Progenitor cell of endocrine pancreas (in vitro differentiated cells): ENCODE data around the gene TNFRSF14. TPM values are rescaled to one million over a fixed set of nuclear protein-coding genes. Genes with fewer than 3 reads are reported as not detected.

ENCODE experiments used
- DNase-seq: peaks from one replicate; pipeline ENCODE4 v3.0.0; 2021; ENCODE audit warnings: low spot score; ENCODE audit not compliant: unreplicated experiment
- H3K27ac Mint-ChIP-seq: 2 replicates; pipeline ENCODE4 v1.8.0; 2021; ENCODE audit warnings: mild to moderate bottlenecking, moderate library complexity, mixed read lengths
- H3K27me3 Mint-ChIP-seq: 2 replicates; pipeline ENCODE4 v1.8.0; 2021; ENCODE audit warnings: mixed read lengths
- H3K36me3 Mint-ChIP-seq: 2 replicates; pipeline ENCODE4 v1.8.0; 2022; ENCODE audit warnings: mixed read lengths; ENCODE audit not compliant: insufficient read depth
- H3K4me1 Mint-ChIP-seq: 2 replicates; pipeline ENCODE4 v1.8.0; 2021; ENCODE audit warnings: low read depth, mixed read lengths
- H3K4me3 Mint-ChIP-seq: 2 replicates; pipeline ENCODE4 v1.8.0; 2021; ENCODE audit warnings: low read depth, mild to moderate bottlenecking, moderate library complexity, mixed read lengths
- H3K9me3 Mint-ChIP-seq: 2 replicates; pipeline ENCODE4 v1.8.0; 2021; ENCODE audit warnings: low read depth, mixed read lengths
- CTCF ChIP-seq: fragments of 200-600 bp; sonication (generic); IDR thresholded peaks from one replicate; pipeline ENCODE4 v1.5.0; 2021; ENCODE audit warnings: antibody characterized with exemption, mild to moderate bottlenecking; ENCODE audit not compliant: unreplicated experiment
- total RNA-seq: library from RNA; stranded (reverse); gene quantifications from 2 replicates; pipeline ENCODE4 v1.2.1, GENCODE V29; 2021

TNFRSF14 gene
- total RNA-seq, 1 donor from 2014 or later, result 0.41 TPM

DNA sequence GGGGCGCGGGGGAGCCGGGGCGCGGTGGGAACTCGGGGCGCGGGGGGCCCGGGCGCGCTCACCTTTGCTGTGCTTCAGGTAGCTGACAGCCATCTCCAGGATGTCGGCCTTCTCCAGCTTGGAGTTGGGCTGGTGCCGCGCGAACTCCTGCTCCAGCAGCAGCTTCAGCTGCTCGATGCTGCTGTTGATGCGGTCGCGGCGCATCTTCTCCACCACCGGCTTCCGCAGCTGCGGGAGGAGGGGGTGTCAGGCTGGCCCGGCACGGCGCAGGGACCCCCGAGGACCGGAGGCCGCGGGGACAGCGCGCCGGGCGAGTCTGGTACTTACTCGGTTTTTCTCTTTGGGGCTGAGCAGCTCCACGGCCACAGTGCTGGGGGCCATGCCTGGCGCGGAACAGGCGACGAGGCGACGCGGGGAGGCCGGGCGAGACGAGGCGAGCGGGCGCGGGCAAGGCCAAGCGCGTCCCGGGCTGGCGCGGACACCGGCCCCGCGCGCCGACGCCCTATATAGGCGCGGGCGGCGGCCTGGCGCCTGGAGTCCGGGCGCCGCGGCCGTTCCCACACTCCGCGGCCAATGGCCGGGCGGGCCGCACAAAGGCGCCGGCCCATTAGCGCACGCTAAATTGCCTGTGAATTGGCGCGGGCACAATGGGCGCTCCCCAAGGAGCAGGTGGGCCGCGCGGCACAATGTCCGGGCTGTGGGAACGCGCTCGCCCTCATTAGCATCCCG lies 26.2 kb upstream of the TNFRSF14 start, which contains the start of gene HES5:
Gene HES5, minus strand, starts transcription at position 480 of the 729 bp plus-strand sequence. Its CDS starts 99 bp downstream, at position 381.
- no peaks in the 10 kb centered on the region for H3K36me3 Mint-ChIP-seq
- H3K4me3 Mint-ChIP-seq, result no peak within 1 kb of the TSS
- peaks cover 42% of the 10 kb centered on the region for H3K27me3 Mint-ChIP-seq
- H3K4me1 Mint-ChIP-seq, result peaks cover 10% of the 10 kb centered on the region
- DNase-seq, result no peak
- H3K27ac Mint-ChIP-seq, result no peak within 1 kb of the TSS
- H3K9me3 Mint-ChIP-seq, result no peaks in the 10 kb centered on the region
- no peak for TF ChIP-seq CTCF

DNA sequence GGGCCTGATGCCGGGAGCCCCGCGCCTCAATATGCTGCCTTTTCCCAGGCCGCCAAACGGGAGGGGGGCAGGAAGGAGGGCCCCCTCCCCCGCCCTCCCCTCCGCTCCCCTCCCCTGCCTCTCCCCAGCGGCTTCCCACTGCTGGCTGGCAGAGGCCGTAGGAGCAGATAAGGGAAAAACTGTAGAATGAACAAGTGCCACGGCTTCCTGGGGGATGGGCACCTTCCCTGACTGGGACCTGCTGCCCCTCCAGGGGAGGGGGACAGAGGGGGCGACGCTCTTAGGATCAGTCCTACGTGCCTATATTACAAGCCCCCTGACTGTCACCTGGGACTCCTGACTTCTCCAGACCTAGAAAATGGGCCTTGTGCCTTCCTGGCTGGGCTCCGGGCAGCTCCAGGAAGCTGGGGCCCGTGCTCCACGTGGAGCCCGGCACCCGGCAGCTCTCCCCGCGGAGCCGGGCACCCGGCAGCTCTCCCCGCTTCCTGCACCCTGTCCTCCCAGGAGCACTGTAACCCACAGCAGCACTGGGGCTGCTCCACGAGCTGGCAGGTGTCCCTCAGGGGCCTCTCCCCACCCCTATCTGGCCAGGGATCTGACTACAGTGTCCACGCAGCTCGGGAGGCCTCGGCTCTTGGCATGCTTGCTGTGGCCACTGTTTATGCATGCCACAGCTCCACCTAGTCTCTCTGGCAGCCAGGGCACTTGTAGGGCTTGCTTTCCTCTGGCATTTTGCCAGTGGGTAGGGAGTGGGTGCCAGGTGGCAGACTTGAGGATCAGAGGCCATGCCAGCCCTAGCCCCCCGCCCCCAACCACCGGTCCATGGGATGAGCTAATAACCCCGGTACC lies 25.4 kb upstream of the TNFRSF14 start:
- Mint-ChIP-seq H3K27me3 (peaks cover 45% of the 10 kb centered on the region), H3K4me1 (peaks cover 8% of the 10 kb centered on the region), H3K4me3 (no peak overlapping the region), H3K27ac (no peak overlapping the region), H3K36me3 (no peaks in the 10 kb centered on the region), H3K9me3 (no peaks in the 10 kb centered on the region)
- no peak for TF ChIP-seq CTCF
- no peak for DNase-seq

DNA sequence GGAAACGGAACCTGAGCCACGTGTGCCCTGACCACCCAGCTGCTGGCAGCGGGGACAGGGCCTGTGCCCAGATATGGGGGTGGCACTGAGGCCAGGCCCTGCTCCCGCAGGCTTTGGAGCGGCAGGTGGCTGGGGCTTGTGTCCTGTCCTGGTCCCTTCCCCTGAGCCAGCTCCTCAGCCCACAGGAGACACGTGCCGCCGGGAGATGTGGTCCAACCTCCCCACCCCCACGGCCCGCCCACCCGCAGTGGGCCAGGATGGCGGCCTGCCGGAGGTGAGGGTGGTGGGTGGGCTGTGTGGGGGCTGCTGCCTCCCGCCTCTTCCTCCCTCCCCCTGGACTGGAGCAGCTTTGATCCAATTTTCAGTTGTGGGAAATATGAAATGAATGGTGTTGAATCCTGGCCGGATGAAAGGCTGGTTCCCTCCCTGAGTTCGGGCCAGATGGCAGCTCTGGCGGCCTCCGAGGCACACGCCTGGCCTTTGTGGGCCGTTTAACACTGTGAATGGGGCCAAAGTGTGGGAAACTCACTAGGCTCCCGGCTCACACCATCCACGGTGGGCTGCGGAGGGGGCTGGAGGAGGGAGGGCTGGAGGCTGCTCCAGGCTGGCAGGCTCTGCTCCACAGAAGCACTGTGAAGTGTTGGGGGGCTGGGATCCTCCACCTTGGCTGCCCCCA lies 23.5 kb upstream of the TNFRSF14 start:
- Mint-ChIP-seq H3K27ac (no peak overlapping the region), H3K36me3 (no peaks in the 10 kb centered on the region), H3K27me3 (peaks cover 48% of the 10 kb centered on the region), H3K4me3 (no peak overlapping the region), H3K9me3 (no peaks in the 10 kb centered on the region), H3K4me1 (peaks cover 6% of the 10 kb centered on the region)
- no peak for TF ChIP-seq CTCF
- no peak for DNase-seq

- peaks cover 48% of the 10 kb centered on the region for H3K27me3 Mint-ChIP-seq
- H3K9me3 Mint-ChIP-seq, result no peaks in the 10 kb centered on the region
- H3K4me3 Mint-ChIP-seq, result no peak overlapping the region
- peaks cover 6% of the 10 kb centered on the region for H3K4me1 Mint-ChIP-seq
- no peak for TF ChIP-seq CTCF
- DNase-seq, result no peak
- no peaks in the 10 kb centered on the region for H3K36me3 Mint-ChIP-seq
- H3K27ac Mint-ChIP-seq, result no peak overlapping the region
Observed at GRCh38 chr1:2533365-2533764, 22.8 kb upstream of the TNFRSF14 start.

GRCh38 chr1:2534315-2534686 lies 21.9 kb upstream of the TNFRSF14 start:
- Mint-ChIP-seq H3K4me3 (no peak overlapping the region), H3K4me1 (peaks cover 6% of the 10 kb centered on the region), H3K36me3 (no peaks in the 10 kb centered on the region), H3K27ac (no peak overlapping the region), H3K27me3 (peaks cover 43% of the 10 kb centered on the region), H3K9me3 (no peaks in the 10 kb centered on the region)
- no peak for TF ChIP-seq CTCF
- no peak for DNase-seq
